Right lobe of liver (tissue), 4 donors: ENCODE results near the gene FAM168A.

Source experiments
- CTCF ChIP-seq, 4 donors: fragments of 200-600 bp in 3 of 4; fragments of 450-650 bp in 1 of 4; IDR thresholded peaks; one replicate each; pipeline versions ENCODE4 v1.5.1 to v1.8.0; 2016 to 2022; ENCODE audit warnings: antibody characterized with exemption in 4 of 4, mild to moderate bottlenecking in 2 of 4
- POLR2A ChIP-seq: fragments of 450-650 bp; IDR thresholded peaks from one replicate; pipeline ENCODE4 v1.6.1; 2017; ENCODE audit warnings: antibody characterized with exemption, mild to moderate bottlenecking
- donor health status: DM: no; HTN: no; CAD: no.
- donor health status: DM: no; HTN: no; CAD: no.
- donor health status: DM: no; HTN: yes; CAD: no.

GRCh38 chr11:73629907-73630306 lies 32.0 kb upstream of the FAM168A start:
- TF ChIP-seq CTCF (IDR thresholded peaks at IDR 0.05) = no peak
- TF ChIP-seq POLR2A = no peak
